ENCODE data around the gene OTOG.
A peak's percentile ranks its signal among the peaks of the same experiment; 100 is the strongest.
"Not testable (repeated sequence)": the region's sequence is repeated elsewhere in the genome, so short reads cannot be mapped to it uniquely, and the experiment has no call there.

Gene OTOG

GRCh38 chr11:17605651-17606122, 58.6 kb downstream of the OTOG start:
- no peak for DNase-seq (ENCODE audit: low spot score)

- no peak for DNase-seq (ENCODE audit: low spot score)
Observed at GRCh38 chr11:17606233-17607082, 59.4 kb downstream of the OTOG start.

- no peak for DNase-seq (ENCODE audit: low spot score)
Observed at GRCh38 chr11:17607083-17607429, 60.0 kb downstream of the OTOG start.

- no peak for DNase-seq (ENCODE audit: low spot score)
Observed at GRCh38 chr11:17607591-17608570, 60.8 kb downstream of the OTOG start.

- no peak for DNase-seq (ENCODE audit: low spot score)
Observed at GRCh38 chr11:17608821-17609220, 61.8 kb downstream of the OTOG start.

GRCh38 chr11:17609291-17610084, 62.4 kb downstream of the OTOG start:
- DNase-seq (ENCODE audit: low spot score) = no peak

- DNase-seq (ENCODE audit: low spot score) = peak; percentile 12
Observed at GRCh38 chr11:17610085-17610894, 63.2 kb downstream of the OTOG start.

- no peak for DNase-seq (ENCODE audit: low spot score)
Observed at GRCh38 chr11:17611049-17611448, 64.0 kb downstream of the OTOG start.

GRCh38 chr11:17611503-17612220, 64.6 kb downstream of the OTOG start:
- no peak for DNase-seq (ENCODE audit: low spot score)

- no peak for DNase-seq (ENCODE audit: low spot score)
Observed at GRCh38 chr11:17612221-17613188, 65.4 kb downstream of the OTOG start.

- no peak for DNase-seq (ENCODE audit: low spot score)
Observed at GRCh38 chr11:17613428-17613962, 66.4 kb downstream of the OTOG start.

GRCh38 chr11:17613983-17614382, 66.9 kb downstream of the OTOG start:
- DNase-seq (ENCODE audit: low spot score) = no peak

- DNase-seq (ENCODE audit: low spot score) = not testable (repeated sequence)
Observed at GRCh38 chr11:17622711-17623110, 75.7 kb downstream of the OTOG start.

GRCh38 chr11:17629113-17629512, 82.1 kb downstream of the OTOG start:
- no peak for DNase-seq (ENCODE audit: low spot score)

- no peak for DNase-seq (ENCODE audit: low spot score)
Observed at GRCh38 chr11:17630936-17631335, 83.9 kb downstream of the OTOG start.

GRCh38 chr11:17631702-17632365, 84.8 kb downstream of the OTOG start:
- no peak for DNase-seq (ENCODE audit: low spot score)

- DNase-seq (ENCODE audit: low spot score) = no peak
Observed at GRCh38 chr11:17633279-17633986, 86.4 kb downstream of the OTOG start.
